ENCODE results near the gene WSB1.

Gene WSB1, protein sequence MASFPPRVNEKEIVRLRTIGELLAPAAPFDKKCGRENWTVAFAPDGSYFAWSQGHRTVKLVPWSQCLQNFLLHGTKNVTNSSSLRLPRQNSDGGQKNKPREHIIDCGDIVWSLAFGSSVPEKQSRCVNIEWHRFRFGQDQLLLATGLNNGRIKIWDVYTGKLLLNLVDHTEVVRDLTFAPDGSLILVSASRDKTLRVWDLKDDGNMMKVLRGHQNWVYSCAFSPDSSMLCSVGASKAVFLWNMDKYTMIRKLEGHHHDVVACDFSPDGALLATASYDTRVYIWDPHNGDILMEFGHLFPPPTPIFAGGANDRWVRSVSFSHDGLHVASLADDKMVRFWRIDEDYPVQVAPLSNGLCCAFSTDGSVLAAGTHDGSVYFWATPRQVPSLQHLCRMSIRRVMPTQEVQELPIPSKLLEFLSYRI

GRCh38 chr17:27293898-27294688 lies at the start of gene WSB1:
Gene WSB1, plus strand, starts transcription at chr17:27294114. Its CDS starts 282 bp downstream, at chr17:27294396.
- TF ChIP-seq EZH2 (IDR thresholded peaks at IDR 0.05; ENCODE audit: borderline replicate concordance, low read length): no peak
- TF ChIP-seq, protein P1, sequence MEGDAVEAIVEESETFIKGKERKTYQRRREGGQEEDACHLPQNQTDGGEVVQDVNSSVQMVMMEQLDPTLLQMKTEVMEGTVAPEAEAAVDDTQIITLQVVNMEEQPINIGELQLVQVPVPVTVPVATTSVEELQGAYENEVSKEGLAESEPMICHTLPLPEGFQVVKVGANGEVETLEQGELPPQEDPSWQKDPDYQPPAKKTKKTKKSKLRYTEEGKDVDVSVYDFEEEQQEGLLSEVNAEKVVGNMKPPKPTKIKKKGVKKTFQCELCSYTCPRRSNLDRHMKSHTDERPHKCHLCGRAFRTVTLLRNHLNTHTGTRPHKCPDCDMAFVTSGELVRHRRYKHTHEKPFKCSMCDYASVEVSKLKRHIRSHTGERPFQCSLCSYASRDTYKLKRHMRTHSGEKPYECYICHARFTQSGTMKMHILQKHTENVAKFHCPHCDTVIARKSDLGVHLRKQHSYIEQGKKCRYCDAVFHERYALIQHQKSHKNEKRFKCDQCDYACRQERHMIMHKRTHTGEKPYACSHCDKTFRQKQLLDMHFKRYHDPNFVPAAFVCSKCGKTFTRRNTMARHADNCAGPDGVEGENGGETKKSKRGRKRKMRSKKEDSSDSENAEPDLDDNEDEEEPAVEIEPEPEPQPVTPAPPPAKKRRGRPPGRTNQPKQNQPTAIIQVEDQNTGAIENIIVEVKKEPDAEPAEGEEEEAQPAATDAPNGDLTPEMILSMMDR (IDR thresholded peaks at IDR 0.05; ENCODE audit: low read length): no peak; the same call in 1 of the 2 replicates
- Histone ChIP-seq H3K27me3 (ENCODE audit: insufficient read depth, low read length) (no peaks in the 10 kb centered on the region), H2AFZ (ENCODE audit: low read length) (peak within 1 kb of the TSS; percentile 25; the same call in 1 of the 2 replicates), H3K9ac (ENCODE audit: low read length) (peak within 1 kb of the TSS; percentile 92), H3F3A (ENCODE audit: insufficient read depth, low read length) (no peaks in the 10 kb centered on the region), H3K4me3 (ENCODE audit: low read depth, low read length, poor library complexity, severe bottlenecking) (peak within 1 kb of the TSS; percentile 91), H3K9me3 (ENCODE audit: low read length) (no peaks in the 10 kb centered on the region), H3K4me2 (ENCODE audit: low read length) (peak within 1 kb of the TSS; percentile 67), H3K79me2 (ENCODE audit: insufficient read depth, low read length) (peaks cover 49% of the 10 kb centered on the region), H3K4me1 (ENCODE audit: insufficient read depth, low read length, severe bottlenecking) (peaks cover 39% of the 10 kb centered on the region), H3K27ac (ENCODE audit: low read depth, low read length, poor library complexity, severe bottlenecking) (peak within 1 kb of the TSS; percentile 85), H3K36me3 (ENCODE audit: insufficient read depth, low read length) (no peaks in the 10 kb centered on the region), H4K20me1 (ENCODE audit: insufficient read depth, low read length) (no peaks in the 10 kb centered on the region), H3K9me2 (ENCODE audit: low read depth, low read length) (no peaks in the 10 kb centered on the region)

GRCh38 chr17:27244491-27245223 lies 49.3 kb upstream of the WSB1 start:
- Histone ChIP-seq H3F3A (ENCODE audit: insufficient read depth, low read length) (no peaks in the 10 kb centered on the region), H3K4me1 (ENCODE audit: insufficient read depth, low read length, severe bottlenecking) (peaks cover 15% of the 10 kb centered on the region), H3K4me2 (ENCODE audit: low read length) (peak overlapping the region; percentile 3; the same call in 1 of the 2 replicates), H3K9me2 (ENCODE audit: low read depth, low read length) (no peaks in the 10 kb centered on the region), H3K9ac (ENCODE audit: low read length) (no peak overlapping the region; the same call in 1 of the 2 replicates), H4K20me1 (ENCODE audit: insufficient read depth, low read length) (no peaks in the 10 kb centered on the region), H3K9me3 (ENCODE audit: low read length) (no peaks in the 10 kb centered on the region), H3K27me3 (ENCODE audit: insufficient read depth, low read length) (peaks cover 9% of the 10 kb centered on the region; the same call in 1 of the 2 replicates), H3K36me3 (ENCODE audit: insufficient read depth, low read length) (no peaks in the 10 kb centered on the region), H3K79me2 (ENCODE audit: insufficient read depth, low read length) (no peaks in the 10 kb centered on the region), H3K27ac (ENCODE audit: low read depth, low read length, poor library complexity, severe bottlenecking) (no peak overlapping the region), H2AFZ (ENCODE audit: low read length) (no peak overlapping the region), H3K4me3 (ENCODE audit: low read depth, low read length, poor library complexity, severe bottlenecking) (peak overlapping the region; percentile 1)
- TF ChIP-seq, protein P1 (IDR thresholded peaks at IDR 0.05; ENCODE audit: low read length): no peak
- TF ChIP-seq EZH2 (IDR thresholded peaks at IDR 0.05; ENCODE audit: borderline replicate concordance, low read length): no peak

- Histone ChIP-seq H3K9ac (ENCODE audit: low read length) (no peak overlapping the region; the same call in 1 of the 2 replicates), H3K36me3 (ENCODE audit: insufficient read depth, low read length) (no peaks in the 10 kb centered on the region), H3K9me3 (ENCODE audit: low read length) (no peaks in the 10 kb centered on the region), H3K4me3 (ENCODE audit: low read depth, low read length, poor library complexity, severe bottlenecking) (peak overlapping the region; percentile 1), H3K79me2 (ENCODE audit: insufficient read depth, low read length) (no peaks in the 10 kb centered on the region), H3K27me3 (ENCODE audit: insufficient read depth, low read length) (peaks cover 9% of the 10 kb centered on the region; the same call in 1 of the 2 replicates), H4K20me1 (ENCODE audit: insufficient read depth, low read length) (no peaks in the 10 kb centered on the region), H3K9me2 (ENCODE audit: low read depth, low read length) (no peaks in the 10 kb centered on the region), H2AFZ (ENCODE audit: low read length) (no peak overlapping the region), H3K4me1 (ENCODE audit: insufficient read depth, low read length, severe bottlenecking) (peaks cover 15% of the 10 kb centered on the region), H3F3A (ENCODE audit: insufficient read depth, low read length) (no peaks in the 10 kb centered on the region), H3K27ac (ENCODE audit: low read depth, low read length, poor library complexity, severe bottlenecking) (no peak overlapping the region), H3K4me2 (ENCODE audit: low read length) (peak overlapping the region; percentile 3; the same call in 1 of the 2 replicates)
- TF ChIP-seq, protein P1 (IDR thresholded peaks at IDR 0.05; ENCODE audit: low read length): peak; percentile 80
- no peak for TF ChIP-seq EZH2 (IDR thresholded peaks at IDR 0.05; ENCODE audit: borderline replicate concordance, low read length)
These were observed 48.7 kb upstream of the WSB1 start for GRCh38 chr17:27245230-27245696.
